Thyroid gland (tissue), 4 donors: ENCODE measurements around the gene CXCR4. TPM values are rescaled to one million over a fixed set of nuclear protein-coding genes. Genes with fewer than 3 reads are reported as not detected.

Source experiments
- DNase-seq, 2 donors: peaks; one replicate each; pipeline ENCODE4 v3.0.0-alpha.2; 2019
- H3K27ac ChIP-seq, 3 donors: fragments of 200-600 bp; sonication (generic); 1 replicate in 2 of 3; 2 replicates in 1 of 3; pipeline ENCODE4 v1.5.1; 2016 to 2019; ENCODE audit warnings: mild to moderate bottlenecking in 1 of 3, moderate library complexity in 1 of 3
- H3K27me3 ChIP-seq: fragments of 200-600 bp; sonication (generic); one replicate; pipeline ENCODE4 v1.5.1; 2019
- H3K36me3 ChIP-seq, 2 donors: fragments of 200-600 bp; sonication (generic); one replicate each; pipeline ENCODE4 v1.5.1; 2016 to 2019
- H3K4me1 ChIP-seq, 2 donors: fragments of 200-600 bp; sonication (generic); one replicate each; pipeline ENCODE4 v1.5.1; 2017 to 2019
- H3K4me3 ChIP-seq, 3 donors: fragments of 200-600 bp; sonication (generic); replicated peaks in 1 of 3; 1 replicate in 2 of 3; 2 replicates in 1 of 3; pipeline ENCODE4 v1.5.1; 2016; ENCODE audit warnings: mild to moderate bottlenecking in 1 of 3
- H3K9me3 ChIP-seq: fragments of 200-600 bp; sonication (generic); one replicate; pipeline ENCODE4 v1.5.1; 2017
- POLR2A ChIP-seq, 2 donors: fragments of 450-650 bp; IDR thresholded peaks; one replicate each; pipeline ENCODE4 v1.6.1; 2017; ENCODE audit warnings: antibody characterized with exemption in 2 of 2, mild to moderate bottlenecking in 2 of 2, moderate library complexity in 1 of 2
- WGBS, 2 donors: methylation state at CpG; one replicate each; pipeline ENCODE4 v1.1.5; 2017; 5-methylcytosine and 5-hydroxymethylcytosine counted together
- intact Hi-C: fragments of 100-400 bp; cut with DNase I; formaldehyde crosslinking; loops from one replicate; pipeline ENCODE4 v1.15.1; 2023
- total RNA-seq, 4 donors: library from RNA; depleted of rRNA; stranded (reverse); fragments of >200 nt; gene quantifications; one replicate each; pipeline ENCODE4 v1.2.3, GENCODE V29; 2016
- TF ChIP-seq, protein P1 (sequence below), 6 experiments: fragments of 200-600 bp in 3 of 6; fragments of 450-650 bp in 3 of 6; sonication (generic) in 3 of 6; IDR thresholded peaks; one replicate each; pipeline ENCODE4 v1.5.1; 2016 to 2019; ENCODE audit warnings: antibody characterized with exemption in 6 of 6, mild to moderate bottlenecking in 2 of 6, inconsistent platforms in 1 of 6, moderate library complexity in 1 of 6

Gene CXCR4
- total RNA-seq, 4 donors from 2014 or later, result 7.1 to 17.5 (median 13.5) TPM

DNA sequence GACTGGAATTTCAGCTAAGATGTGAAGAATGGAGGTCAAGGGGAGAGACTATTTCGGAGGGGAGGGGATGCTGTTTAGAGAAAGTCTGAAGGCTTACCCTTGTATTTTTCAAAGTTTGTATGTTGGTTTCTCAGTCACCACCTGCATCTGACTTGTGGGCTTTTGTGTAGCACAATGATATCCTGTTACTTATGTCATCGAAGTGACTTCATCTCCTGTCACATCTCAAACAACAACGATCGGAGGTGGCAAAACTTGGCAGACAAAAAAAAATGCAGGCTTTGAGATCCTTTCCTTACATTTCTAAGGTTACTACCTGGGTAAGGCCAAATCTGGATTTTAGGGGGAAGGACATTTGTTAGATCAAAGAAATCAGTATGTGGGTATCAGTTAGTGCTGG, 11.7 kb upstream of the CXCR4 start:
- Histone ChIP-seq H3K9me3 (no peaks in the 10 kb centered on the region), H3K36me3 (no peaks in the 10 kb centered on the region), H3K27ac (no peak overlapping the region), H3K27me3 (no peaks in the 10 kb centered on the region), H3K4me1 (peaks cover 7 to 10% of the 10 kb centered on the region in 2 donors), H3K4me3 (no peak overlapping the region)
- intact Hi-C loops, result no loop called here
- WGBS, 2 donors, result 76 to 83% methylated on average over 4 of the region's 4 CpGs
- no peak for DNase-seq
- no peak for TF ChIP-seq POLR2A (IDR thresholded peaks at IDR 0.05)
- TF ChIP-seq, protein P1, sequence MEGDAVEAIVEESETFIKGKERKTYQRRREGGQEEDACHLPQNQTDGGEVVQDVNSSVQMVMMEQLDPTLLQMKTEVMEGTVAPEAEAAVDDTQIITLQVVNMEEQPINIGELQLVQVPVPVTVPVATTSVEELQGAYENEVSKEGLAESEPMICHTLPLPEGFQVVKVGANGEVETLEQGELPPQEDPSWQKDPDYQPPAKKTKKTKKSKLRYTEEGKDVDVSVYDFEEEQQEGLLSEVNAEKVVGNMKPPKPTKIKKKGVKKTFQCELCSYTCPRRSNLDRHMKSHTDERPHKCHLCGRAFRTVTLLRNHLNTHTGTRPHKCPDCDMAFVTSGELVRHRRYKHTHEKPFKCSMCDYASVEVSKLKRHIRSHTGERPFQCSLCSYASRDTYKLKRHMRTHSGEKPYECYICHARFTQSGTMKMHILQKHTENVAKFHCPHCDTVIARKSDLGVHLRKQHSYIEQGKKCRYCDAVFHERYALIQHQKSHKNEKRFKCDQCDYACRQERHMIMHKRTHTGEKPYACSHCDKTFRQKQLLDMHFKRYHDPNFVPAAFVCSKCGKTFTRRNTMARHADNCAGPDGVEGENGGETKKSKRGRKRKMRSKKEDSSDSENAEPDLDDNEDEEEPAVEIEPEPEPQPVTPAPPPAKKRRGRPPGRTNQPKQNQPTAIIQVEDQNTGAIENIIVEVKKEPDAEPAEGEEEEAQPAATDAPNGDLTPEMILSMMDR (IDR thresholded peaks at IDR 0.05), result no peak

DNA sequence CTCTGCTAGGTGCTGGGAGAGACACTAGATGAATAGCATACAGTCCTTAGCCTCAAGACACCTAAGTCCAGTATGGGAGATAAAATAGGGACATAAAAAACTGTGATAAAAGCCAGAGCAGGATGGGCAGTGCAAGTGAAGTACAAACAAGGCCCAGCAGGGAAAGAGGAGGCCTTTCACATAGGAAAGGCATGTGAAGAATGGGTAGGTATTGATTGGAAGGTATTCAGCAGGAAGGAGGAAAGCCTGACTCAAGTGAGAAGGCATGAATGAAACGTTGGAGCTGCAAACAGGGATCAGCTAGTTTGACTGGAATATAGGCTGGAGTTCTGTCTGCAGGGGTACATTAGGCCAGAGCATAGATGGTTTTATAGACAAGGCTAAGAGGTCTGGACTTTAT, 11.0 kb upstream of the CXCR4 start:
- no peaks in the 10 kb centered on the region for H3K27me3 ChIP-seq
- H3K9me3 ChIP-seq, result no peaks in the 10 kb centered on the region
- 69 to 78% methylated on average over 1 of the region's 1 CpG for WGBS, 2 donors
- no peaks in the 10 kb centered on the region for H3K36me3 ChIP-seq
- H3K4me3 ChIP-seq, result no peak overlapping the region
- no peak for DNase-seq
- peaks cover 7 to 10% of the 10 kb centered on the region in 2 donors for H3K4me1 ChIP-seq
- intact Hi-C loops, result no loop called here
- TF ChIP-seq POLR2A (IDR thresholded peaks at IDR 0.05), result no peak
- TF ChIP-seq, protein P1 (IDR thresholded peaks at IDR 0.05), result no peak
- H3K27ac ChIP-seq, result no peak overlapping the region

DNA sequence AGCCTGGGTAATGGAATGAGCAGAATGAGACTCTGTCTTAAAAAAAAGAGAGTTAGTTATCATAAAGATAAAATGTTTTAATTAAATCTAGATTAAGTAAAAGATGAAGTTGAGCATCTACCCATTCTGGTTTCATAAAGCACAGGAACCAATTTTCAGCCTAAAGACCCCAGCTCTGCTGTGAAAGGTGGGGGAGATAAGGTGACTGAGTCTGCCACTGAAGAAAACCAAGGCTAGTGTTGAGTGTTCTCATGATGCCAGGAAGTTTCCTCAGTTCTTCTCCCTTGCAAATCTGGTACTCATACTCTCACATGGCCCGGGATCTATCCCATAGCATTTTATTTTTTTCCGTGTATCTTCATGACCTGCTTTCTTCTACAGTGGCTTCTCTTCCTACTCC, 10.4 kb upstream of the CXCR4 start:
- DNase-seq, result no peak
- H3K27me3 ChIP-seq, result no peaks in the 10 kb centered on the region
- intact Hi-C loops, result no loop called here
- no peaks in the 10 kb centered on the region for H3K36me3 ChIP-seq
- no peak overlapping the region for H3K27ac ChIP-seq
- H3K4me1 ChIP-seq, result peaks cover 7 to 10% of the 10 kb centered on the region in 2 donors
- TF ChIP-seq, protein P1 (IDR thresholded peaks at IDR 0.05), result no peak
- no peak for TF ChIP-seq POLR2A (IDR thresholded peaks at IDR 0.05)
- no peak overlapping the region for H3K4me3 ChIP-seq
- H3K9me3 ChIP-seq, result no peaks in the 10 kb centered on the region
- 94 to 99% methylated on average over 2 of the region's 2 CpGs for WGBS, 2 donors

DNA sequence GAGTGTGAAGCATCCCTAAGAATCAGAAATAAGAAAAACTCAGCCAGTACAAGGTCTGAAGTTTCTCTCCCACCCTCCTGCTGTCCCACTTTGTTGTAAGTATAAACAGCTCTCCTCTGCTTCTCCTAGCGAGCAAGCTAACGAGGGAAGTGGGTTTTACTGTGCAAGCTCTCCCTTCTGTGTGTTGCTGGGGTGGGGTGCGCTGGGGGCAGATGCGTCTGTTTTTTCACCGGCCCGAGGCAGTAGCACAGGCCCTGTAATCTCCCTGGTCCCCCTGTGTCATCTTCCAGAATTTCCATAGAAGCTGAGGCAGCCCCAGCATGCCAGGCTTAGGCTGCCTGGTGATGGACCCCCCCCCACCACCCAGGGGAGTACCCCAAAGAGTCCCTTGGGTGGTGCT, 9.4 kb upstream of the CXCR4 start:
- H3K27me3 ChIP-seq, result no peaks in the 10 kb centered on the region
- H3K36me3 ChIP-seq, result no peaks in the 10 kb centered on the region
- H3K4me3 ChIP-seq, result no peak overlapping the region
- TF ChIP-seq POLR2A (IDR thresholded peaks at IDR 0.05), result no peak
- TF ChIP-seq, protein P1 (IDR thresholded peaks at IDR 0.05), result no peak
- H3K4me1 ChIP-seq, result peaks cover 7 to 10% of the 10 kb centered on the region in 2 donors
- H3K9me3 ChIP-seq, result no peaks in the 10 kb centered on the region
- no peak for DNase-seq
- WGBS, 2 donors, result 83 to 94% methylated on average over 6 of the region's 6 CpGs
- intact Hi-C loops, result no loop called here
- no peak overlapping the region for H3K27ac ChIP-seq

DNA sequence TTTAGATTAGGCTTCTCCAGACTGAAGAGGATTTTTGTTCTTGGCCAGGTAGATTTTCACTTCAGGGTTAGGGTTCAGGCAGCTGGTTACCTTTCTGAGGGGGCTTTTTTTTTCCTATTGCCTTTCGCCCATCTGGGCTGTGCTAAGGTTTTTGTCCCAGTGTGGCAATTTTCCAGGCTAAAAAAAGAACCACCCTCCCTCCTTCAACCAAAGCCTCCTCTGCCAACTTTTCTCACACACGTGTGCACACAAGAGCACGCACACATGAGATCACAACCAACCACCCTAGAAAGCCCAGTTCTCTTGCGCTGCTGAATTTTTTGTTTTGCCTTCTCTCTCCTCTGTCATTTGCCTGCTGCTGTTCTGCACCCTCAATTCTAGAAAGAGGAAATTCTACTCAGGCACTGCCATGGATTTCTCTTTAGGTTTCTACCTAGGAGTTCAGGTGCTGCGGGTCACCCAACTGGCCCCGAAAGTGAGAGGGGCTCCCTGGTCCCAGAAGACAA, 8.5 kb upstream of the CXCR4 start:
- TF ChIP-seq POLR2A (IDR thresholded peaks at IDR 0.05), result no peak
- TF ChIP-seq, protein P1 (IDR thresholded peaks at IDR 0.05), result no peak
- Histone ChIP-seq H3K9me3 (no peaks in the 10 kb centered on the region), H3K27me3 (no peaks in the 10 kb centered on the region), H3K4me1 (peaks cover 7 to 10% of the 10 kb centered on the region in 2 donors), H3K27ac (no peak overlapping the region), H3K36me3 (no peaks in the 10 kb centered on the region), H3K4me3 (no peak overlapping the region)
- peak; percentile 37 to 43 for DNase-seq
- intact Hi-C loops, result no loop called here
- 40 to 44% methylated on average over 6 of the region's 6 CpGs for WGBS, 2 donors
